Fibroblast of skin of left biceps (primary cell): ENCODE measurements around the gene MYOM3.

ENCODE experiments used
- DNase-seq, 2 experiments: peaks; one replicate each; pipeline ENCODE4 v3.0.0-alpha.2; 2013; ENCODE audit warnings: low read depth in 2 of 2

The MYOM3 gene

GRCh38 chr1:24096739-24097103 is 15.2 kb downstream of the MYOM3 start:
- no peak for DNase-seq

GRCh38 chr1:24096009-24096738 is 15.8 kb downstream of the MYOM3 start:
- DNase-seq: no peak

GRCh38 chr1:24095140-24095859 is 16.6 kb downstream of the MYOM3 start:
- DNase-seq: no peak

GRCh38 chr1:24094554-24094953 is 17.4 kb downstream of the MYOM3 start:
- no peak for DNase-seq

GRCh38 chr1:24093732-24094131 is 18.2 kb downstream of the MYOM3 start:
- no peak for DNase-seq

- DNase-seq: no peak
Observed at GRCh38 chr1:24092979-24093378, 19.0 kb downstream of the MYOM3 start.

GRCh38 chr1:24091971-24092482 is 19.9 kb downstream of the MYOM3 start:
- no peak for DNase-seq

GRCh38 chr1:24090736-24091135 is 21.2 kb downstream of the MYOM3 start:
- no peak for DNase-seq

- DNase-seq: no peak
Observed at GRCh38 chr1:24089743-24090555, 22.0 kb downstream of the MYOM3 start.

GRCh38 chr1:24089027-24089742 is 22.8 kb downstream of the MYOM3 start:
- DNase-seq: no peak

- DNase-seq: no peak
Observed at GRCh38 chr1:24086466-24086865, 25.5 kb downstream of the MYOM3 start.

GRCh38 chr1:24085546-24085945 is 26.4 kb downstream of the MYOM3 start:
- DNase-seq: no peak

GRCh38 chr1:24085007-24085406 is 26.9 kb downstream of the MYOM3 start:
- no peak for DNase-seq

GRCh38 chr1:24084050-24084449 is 27.9 kb downstream of the MYOM3 start:
- no peak for DNase-seq

- no peak for DNase-seq
Observed at GRCh38 chr1:24082372-24082771, 29.6 kb downstream of the MYOM3 start.

GRCh38 chr1:24081190-24081589 is 30.7 kb downstream of the MYOM3 start:
- DNase-seq: no peak

GRCh38 chr1:24080131-24080530 is 31.8 kb downstream of the MYOM3 start:
- no peak for DNase-seq

GRCh38 chr1:24077278-24077978 is 34.5 kb downstream of the MYOM3 start:
- DNase-seq: no peak

- no peak for DNase-seq
Observed at GRCh38 chr1:24075946-24076345, 36.0 kb downstream of the MYOM3 start.

- DNase-seq: no peak
Observed at GRCh38 chr1:24075590-24075854, 36.4 kb downstream of the MYOM3 start.

GRCh38 chr1:24074817-24075589 is 36.9 kb downstream of the MYOM3 start:
- no peak for DNase-seq
